Activated CD8-positive, alpha-beta memory T cell treated with anti-CD3 and anti-CD28 coated beads, Interleukin-2, amount 50 U/mL, for 1 hour (primary cell): ENCODE measurements around the gene SLC35B1.
"Not testable (repeated sequence)": the region's sequence is repeated elsewhere in the genome, so short reads cannot be mapped to it uniquely, and the experiment has no call there.

ENCODE experiments used
- DNase-seq: peaks from one replicate; pipeline ENCODE4 v3.0.0-alpha.2; 2020; ENCODE audit errors: extremely low read depth

SLC35B1 gene

DNA sequence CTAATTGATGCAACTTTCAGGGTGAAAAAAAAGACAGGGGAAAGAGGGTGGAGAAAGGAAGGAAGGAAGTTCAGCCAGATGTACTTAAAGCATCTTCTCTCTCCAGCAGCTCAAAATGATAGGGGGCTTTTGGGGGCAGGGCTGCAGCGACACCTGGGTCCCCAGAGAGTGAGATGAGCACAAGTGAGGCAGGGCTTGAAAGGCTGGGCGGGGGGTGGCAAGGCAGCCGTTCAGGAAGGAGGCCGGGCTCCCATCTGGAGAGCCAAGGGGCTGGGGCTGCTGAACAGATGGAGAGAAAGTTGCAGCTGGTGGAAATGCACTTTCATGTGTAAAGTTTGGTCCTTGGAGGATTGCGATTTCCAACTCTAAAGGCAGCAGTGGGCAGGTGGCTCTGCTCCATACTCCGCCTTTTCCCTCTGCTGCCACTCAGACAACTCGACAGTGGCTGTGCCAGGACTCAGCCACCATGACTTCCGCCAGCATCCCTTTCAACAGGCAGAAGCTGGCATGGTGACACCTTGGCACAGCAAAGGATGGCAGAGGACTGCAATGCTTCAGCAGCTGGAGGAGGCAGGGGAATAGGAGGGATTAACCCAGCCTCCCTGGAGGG, 7.7 kb downstream of the SLC35B1 start:
- no peak for DNase-seq

DNA sequence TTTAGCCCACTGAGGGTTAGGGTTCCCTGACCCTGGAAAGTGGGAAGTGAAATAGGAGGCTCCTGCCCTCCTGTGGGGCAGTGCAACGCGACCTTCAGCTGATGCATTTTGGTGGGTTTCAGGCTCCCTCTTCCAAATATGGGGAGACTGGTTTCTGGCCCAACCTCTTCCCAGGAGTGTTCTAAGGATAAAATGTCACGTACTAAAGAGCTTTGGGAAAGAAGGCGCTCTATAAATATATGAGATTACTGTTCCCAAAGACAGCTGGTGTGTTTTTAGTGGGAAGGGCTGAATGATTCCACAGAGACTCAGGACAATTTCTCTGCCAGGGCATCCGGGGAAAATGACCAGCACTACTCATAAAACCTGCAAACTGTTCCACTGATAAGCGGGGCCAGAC, 9.8 kb downstream of the SLC35B1 start:
- no peak for DNase-seq

GRCh38 chr17:49696233-49696761, 11.5 kb downstream of the SLC35B1 start:
- peak; percentile 51 for DNase-seq

DNA sequence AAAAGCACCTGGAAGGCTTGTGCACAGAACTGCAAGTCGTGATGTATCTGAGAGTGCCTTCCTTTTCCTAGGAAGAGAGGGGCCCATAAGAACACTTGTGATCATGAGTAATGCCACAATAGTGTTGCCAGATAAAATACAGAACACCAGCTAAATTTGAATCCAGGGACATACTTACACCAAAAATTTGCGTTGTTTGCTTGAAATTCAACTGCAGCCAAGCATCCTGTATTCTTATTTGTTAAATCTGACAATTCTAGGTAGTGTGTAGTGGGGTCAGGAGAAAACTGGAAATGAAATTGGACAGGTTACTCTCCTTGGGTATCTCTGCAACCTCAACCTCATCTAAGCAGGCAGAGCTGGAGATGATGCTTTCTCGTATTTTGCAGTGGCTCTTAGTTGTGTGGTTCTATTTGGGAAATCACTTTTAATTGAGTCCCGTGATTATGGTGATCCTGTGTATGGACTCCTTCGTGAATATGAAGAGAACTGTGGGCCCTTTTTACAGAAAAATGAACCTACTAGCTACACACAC, 12.0 kb downstream of the SLC35B1 start:
- no peak for DNase-seq

DNA sequence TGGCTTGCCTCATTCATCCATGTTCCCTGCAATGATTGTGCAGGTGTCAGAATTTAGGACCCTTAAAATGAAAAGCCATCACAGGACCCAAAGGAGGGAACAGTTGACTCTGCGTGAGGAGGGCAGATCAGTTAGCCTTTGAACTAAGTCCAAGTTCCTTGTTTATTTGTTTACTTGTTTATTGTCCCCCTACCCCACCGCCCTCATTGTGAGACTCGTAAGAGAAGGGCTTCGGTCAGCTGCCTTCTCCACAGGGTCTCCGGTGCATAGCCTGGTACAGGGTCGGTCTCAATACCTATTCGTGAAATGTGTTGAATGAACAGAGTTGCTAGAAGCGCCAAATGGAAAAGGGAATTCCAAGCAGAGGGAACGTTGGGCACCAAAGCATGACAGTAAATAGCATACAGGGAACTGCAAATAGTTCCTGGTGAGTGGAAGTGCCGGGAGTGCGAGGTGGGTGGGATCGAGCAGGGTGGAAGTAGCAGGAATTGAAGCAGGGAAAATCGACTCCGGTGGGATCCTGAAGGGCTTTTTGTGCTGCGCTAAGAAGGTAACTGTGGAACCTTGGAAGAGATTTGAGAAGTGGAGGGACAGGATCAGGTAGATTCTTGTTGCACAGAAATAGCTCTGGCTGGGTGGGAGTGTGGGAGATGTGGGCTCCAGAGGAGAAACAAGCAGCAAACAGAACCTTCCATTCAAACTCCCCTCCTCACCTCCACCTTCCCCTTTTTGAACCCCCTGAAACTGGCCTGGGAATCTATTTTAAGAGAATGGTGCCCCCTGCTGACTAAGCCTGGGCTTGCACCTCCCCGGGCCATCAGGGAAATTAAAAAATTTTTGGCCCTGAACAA, 12.7 kb downstream of the SLC35B1 start:
- no peak for DNase-seq

DNA sequence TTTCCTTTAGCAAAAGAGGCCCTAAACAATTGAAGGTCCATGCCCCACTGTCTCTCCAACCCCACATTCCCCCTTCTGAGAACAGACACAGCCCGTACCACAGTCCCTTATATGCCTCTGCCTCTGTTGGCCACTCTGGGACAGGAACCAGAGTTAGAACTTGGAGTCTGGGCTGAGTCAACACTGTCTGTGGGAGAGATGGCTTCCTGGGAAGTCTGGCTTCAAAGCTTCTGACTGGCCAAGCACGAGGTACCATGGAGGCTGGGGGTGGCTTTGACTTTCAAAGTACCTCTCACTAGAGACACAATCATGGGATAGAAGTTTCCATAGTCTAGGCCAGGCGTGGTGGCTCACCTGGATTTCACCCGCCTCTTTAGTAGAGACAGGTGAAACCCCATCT, 15.0 kb downstream of the SLC35B1 start:
- DNase-seq = no peak

DNA sequence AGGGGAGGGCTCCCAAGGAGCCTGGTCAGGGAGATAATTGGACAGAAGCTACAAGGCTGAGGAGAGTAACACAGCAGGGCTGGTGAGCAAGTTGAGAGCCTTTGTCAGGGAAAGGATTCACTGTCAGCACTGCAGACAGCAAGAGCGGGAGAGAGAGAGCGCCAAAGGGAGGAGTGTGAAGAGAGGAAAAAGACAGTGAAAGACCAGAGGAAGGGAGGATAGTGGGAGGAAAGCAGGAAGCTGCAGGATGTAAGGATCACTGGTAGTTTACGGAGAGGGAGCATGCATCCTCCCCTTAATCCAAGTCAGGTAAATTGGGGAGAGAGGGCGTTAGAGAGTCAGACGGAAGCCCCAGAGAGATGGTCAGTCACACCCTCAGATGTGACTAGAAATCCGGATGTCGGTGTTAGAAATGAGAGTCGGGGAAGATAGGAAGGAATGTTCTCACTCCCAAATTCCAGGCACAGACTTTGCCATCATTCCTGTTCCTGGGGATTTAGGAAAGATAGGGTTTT, 16.0 kb downstream of the SLC35B1 start:
- no peak for DNase-seq

DNA sequence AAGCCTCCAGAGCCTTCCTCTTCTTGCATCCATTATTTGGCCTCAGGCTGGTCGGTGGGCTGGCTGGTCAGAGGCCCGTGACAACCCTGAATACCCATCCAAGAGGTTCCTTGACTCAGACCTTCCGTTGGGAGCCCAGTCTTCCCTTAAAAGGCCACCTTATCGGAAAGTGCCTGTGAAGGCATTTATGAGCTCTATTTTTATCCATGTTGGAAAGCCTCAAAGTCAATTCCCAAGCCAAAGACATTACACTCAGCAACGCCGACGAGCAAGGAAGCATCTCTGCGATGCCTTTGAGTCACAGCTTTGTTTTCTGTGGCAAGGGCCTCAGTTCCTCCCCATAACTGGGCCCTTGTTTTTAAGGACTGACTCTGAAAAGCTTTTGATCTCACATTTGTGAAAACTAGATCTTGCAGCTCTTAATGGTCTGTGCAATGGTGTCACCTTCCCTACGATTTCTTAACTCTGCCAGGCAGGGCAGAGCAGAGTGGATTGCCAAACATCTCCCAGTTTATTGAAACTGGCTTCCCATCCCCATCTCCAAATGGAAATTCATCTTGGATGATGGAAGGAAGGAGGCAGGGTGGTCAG, 16.6 kb downstream of the SLC35B1 start:
- DNase-seq = no peak

DNA sequence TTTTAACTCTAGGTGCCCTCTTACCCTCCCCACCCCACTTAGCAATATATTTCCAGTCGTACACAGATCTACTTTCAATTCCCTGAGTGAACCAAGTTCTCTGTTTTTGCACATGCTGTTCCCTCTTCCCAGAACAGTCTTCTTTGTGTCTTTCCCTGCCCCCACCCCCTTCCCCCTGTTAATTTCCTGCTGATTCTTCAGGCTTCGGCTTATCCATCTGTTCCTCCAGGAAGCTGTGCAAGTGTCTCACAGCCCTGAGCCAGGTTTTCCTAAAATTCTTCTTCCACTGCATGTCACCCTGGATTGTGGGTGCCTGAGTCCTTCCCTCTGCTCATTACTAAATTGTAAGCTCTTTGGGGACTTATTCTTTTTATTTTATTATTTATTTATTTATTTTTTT, 17.5 kb downstream of the SLC35B1 start:
- DNase-seq = no peak

- no peak for DNase-seq
These were observed 18.9 kb downstream of the SLC35B1 start for GRCh38 chr17:49688848-49689247.

DNA sequence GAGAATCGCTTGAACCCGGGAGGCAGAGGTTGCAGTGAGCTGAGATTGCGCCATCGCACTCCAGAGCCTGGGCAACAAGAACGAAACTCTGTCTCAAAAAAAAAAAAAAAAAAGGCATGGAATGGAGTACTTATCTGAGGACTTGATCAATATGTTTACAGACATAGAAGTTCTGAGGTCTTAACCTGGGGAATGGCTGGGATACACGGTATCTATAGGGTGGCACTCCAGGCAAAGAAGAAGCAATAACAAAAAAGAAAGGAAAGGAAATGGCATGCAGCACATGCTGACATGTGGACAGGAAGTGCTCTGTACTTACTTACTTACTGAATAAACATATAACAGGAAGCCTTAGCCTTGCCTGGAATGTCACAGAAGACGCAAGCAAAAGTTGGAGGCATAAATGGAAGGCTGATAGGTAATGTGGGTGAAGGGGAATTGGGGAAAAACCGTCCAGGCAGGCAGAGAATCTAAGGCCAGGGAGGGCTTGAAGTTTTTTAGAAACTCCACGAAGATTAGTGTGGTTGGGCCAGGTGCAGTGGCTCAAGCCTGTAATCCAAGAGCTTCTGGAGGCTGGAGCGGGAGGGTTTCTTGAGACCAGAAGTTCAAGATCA, 19.8 kb downstream of the SLC35B1 start:
- DNase-seq = no peak

- no peak for DNase-seq
These were observed 26.4 kb downstream of the SLC35B1 start for GRCh38 chr17:49681106-49681979.

DNA sequence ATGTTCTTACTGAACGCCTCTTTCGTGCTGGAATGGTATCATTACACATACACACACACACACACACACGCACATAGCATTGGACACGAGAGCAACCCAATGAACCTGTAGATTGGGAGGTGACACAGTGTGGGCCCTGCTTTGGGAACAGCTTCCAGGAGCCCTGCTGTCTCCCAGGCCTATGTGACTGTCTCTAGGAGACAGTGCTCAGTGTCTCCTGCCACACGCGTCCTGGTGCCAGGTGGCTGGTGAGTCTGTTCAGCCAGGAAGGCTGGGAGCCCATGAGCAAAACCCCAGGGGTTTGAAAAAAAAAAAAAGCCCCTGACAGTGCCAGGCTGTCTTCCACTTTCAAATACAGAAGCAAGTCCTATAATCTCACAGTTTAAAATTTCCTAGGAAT, 27.4 kb downstream of the SLC35B1 start:
- no peak for DNase-seq

- peak; percentile 98 for DNase-seq
These were observed 29.6 kb downstream of the SLC35B1 start, which contains the start of gene SPOP for GRCh38 chr17:49677933-49678847. Gene SPOP, minus strand, starts transcription at chr17:49678097. Its CDS starts 55,287 bp downstream, at chr17:49622810.

DNA sequence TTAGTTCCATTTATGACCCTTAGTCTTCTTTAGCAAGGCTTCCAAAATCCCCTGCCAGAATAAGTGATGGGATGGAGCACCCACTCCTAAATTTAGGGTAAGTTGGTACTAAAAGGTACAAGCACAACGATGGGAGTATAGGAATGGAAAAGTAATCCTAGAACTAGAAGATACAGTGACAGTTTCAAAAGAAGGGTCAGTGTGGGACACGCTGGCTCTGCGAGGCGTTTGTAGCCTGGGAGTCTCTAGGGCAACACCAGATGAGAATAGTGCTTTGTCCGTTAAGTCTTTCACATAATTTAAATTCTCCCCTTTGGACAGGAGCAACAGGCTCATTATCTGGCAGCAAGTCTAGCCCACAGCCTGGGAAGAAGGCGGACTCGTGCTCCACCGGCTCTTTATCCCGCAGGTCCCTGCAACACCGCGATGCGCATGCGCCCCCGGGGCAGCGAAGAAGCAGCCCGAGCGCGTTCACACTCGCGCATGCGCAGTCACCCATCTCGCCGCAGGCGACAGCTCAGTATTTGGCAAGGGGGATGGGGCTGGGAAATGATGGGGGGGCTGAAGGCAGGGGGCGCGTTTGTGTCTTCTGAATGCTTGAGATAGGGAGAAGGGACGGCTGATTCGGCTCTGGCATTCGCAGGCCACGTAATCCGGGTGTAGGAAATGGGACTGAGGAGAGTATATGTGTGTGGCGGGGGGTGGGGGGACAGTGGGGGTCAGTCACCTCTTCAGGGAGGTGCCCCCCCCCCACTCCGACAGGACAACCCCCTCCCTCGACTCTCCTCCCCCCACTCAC, 30.4 kb downstream of the SLC35B1 start:
- DNase-seq = peak; percentile 93

- no peak for DNase-seq
These were observed 31.4 kb downstream of the SLC35B1 start for GRCh38 chr17:49676276-49676868.

DNA sequence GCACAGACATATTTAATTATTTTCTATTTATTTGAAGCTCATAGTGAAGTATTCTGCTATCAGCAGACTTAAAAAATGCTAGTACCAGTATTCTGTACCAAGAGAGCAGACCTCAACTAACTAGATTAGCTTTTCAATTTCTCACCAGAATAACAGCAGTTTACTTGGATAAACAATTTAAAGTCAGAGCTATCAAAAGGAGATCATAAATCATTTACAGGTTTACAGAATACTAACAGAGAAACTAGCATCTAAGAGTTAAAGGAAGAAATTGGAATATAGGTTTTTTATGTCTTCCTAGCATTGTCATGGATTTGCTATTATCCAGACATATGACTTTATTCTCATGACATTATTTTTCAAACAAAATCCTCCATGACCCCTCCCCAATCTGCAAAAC, 33.3 kb downstream of the SLC35B1 start:
- no peak for DNase-seq

DNA sequence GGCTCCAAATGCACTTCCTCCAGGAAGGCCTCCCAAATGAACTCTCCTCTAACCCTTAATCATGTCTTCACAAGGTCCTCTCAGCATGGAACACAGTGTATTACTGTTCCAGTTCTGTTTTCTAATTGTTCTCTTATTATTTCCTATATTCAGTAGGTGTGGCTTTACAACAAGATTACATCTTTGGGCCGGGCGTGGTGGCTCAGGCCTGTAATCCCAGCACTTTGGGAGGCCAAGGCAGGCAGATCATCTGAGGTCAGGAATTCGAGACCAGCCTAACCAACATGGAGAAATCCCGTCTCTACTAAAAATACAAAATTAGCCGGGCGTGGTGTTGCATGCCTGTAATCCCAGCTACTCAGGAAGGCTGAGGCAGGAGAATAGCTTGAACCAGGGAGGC, 34.1 kb downstream of the SLC35B1 start:
- not testable (repeated sequence) for DNase-seq
